GM12892 (cell line): ENCODE results near the gene SFT2D2.

Source experiments
- POLR2AphosphoS5 ChIP-seq: IDR thresholded peaks from 2 replicates; pipeline ENCODE4 v1.6.1; 2011; ENCODE audit warnings: low read depth, low read length, control low read depth
- TAF1 ChIP-seq: IDR thresholded peaks from 2 replicates; pipeline ENCODE4 v1.6.1; 2011; ENCODE audit warnings: low read depth, mild to moderate bottlenecking, control low read depth, low read length, borderline replicate concordance

DNA sequence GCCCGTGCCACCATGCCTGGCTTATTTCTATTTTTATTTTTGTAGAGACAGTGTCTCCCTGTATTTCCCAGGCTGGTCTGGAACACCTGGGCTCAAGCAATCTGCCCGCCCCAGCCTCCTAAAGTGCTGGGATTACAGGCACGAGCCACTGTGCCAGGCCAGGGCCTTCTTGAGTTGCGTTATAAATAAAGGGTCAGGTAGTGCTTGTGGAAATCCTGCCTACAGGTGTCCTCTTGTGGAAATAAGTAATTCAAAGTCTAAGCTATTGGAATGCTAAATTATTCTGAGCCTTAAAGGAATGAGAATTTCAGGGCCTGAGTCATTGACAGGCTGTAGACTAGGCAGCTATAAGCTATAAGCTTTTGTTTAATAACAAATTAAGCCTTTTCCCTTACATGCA is 8.1 kb upstream of the SFT2D2 start:
- no peak for TF ChIP-seq POLR2AphosphoS5
- TF ChIP-seq TAF1, result no peak
